Lower leg skin (tissue), 3 donors: Measurements from ENCODE around the gene ICA1.

Experiments used
- CTCF ChIP-seq, 3 donors: fragments of 450-650 bp; IDR thresholded peaks; one replicate each; pipeline ENCODE4 v1.5.1; 2016; ENCODE audit warnings: antibody characterized with exemption in 3 of 3, mild to moderate bottlenecking in 3 of 3, moderate library complexity in 2 of 3
- POLR2A ChIP-seq, 2 donors: fragments of 450-650 bp; IDR thresholded peaks; one replicate each; pipeline ENCODE4 v1.6.1; 2016 to 2017; ENCODE audit warnings: antibody characterized with exemption in 2 of 2, mild to moderate bottlenecking in 1 of 2, moderate library complexity in 1 of 2

GRCh38 chr7:8179486-8179885 is 82.5 kb downstream of the ICA1 start:
- TF ChIP-seq CTCF (IDR thresholded peaks at IDR 0.05) (no peak), POLR2A (IDR thresholded peaks at IDR 0.05) (no peak)
